Measurements from ENCODE around the gene NFATC3. TPM values are rescaled to one million over a fixed set of nuclear protein-coding genes. Genes with fewer than 3 reads are reported as not detected.

Gene NFATC3
- total RNA-seq, 1 donor from 2014 or later, result 29.2 TPM

GRCh38 chr16:68079626-68080344 lies 5.4 kb upstream of the NFATC3 start:
- Histone ChIP-seq H3K36me3 (ENCODE audit: control insufficient read depth in 3 of 3, insufficient read depth in 3 of 3, low read length in 3 of 3) (peaks cover 0 to 11% (median 8%) of the 10 kb centered on the region in 3 donors), H3K9ac (ENCODE audit: low read depth in 1 of 3, low read length in 3 of 3) (peak overlapping the region; percentile 4 to 33 (median 32)), H3K27me3 (ENCODE audit: control insufficient read depth in 3 of 3, insufficient read depth in 3 of 3, low read length in 3 of 3) (no peaks in the 10 kb centered on the region), H3K27ac (ENCODE audit: low read depth, low read length) (peak overlapping the region; percentile 75), H3K4me1 (ENCODE audit: control insufficient read depth in 3 of 3, insufficient read depth in 3 of 3, low read length in 3 of 3) (peaks cover 52 to 77% (median 73%) of the 10 kb centered on the region in 3 donors), H3K4me3 (ENCODE audit: low read length in 3 of 3) (no peak overlapping the region), H3K9me3 (ENCODE audit: control insufficient read depth in 3 of 3, low read length in 3 of 3) (no peaks in the 10 kb centered on the region)

- H3K9ac ChIP-seq (ENCODE audit: low read depth in 1 of 3, low read length in 3 of 3), result no peak overlapping the region
- H3K4me3 ChIP-seq (ENCODE audit: low read length in 3 of 3), result no peak overlapping the region
- H3K27ac ChIP-seq (ENCODE audit: low read depth, low read length), result peak overlapping the region; percentile 91
- H3K27me3 ChIP-seq (ENCODE audit: control insufficient read depth in 3 of 3, insufficient read depth in 3 of 3, low read length in 3 of 3), result no peaks in the 10 kb centered on the region
- H3K4me1 ChIP-seq (ENCODE audit: control insufficient read depth in 3 of 3, insufficient read depth in 3 of 3, low read length in 3 of 3), result peaks cover 49 to 62% (median 59%) of the 10 kb centered on the region in 3 donors
- peaks cover 0 to 5% (median 2%) of the 10 kb centered on the region in 3 donors for H3K36me3 ChIP-seq (ENCODE audit: control insufficient read depth in 3 of 3, insufficient read depth in 3 of 3, low read length in 3 of 3)
- no peaks in the 10 kb centered on the region for H3K9me3 ChIP-seq (ENCODE audit: control insufficient read depth in 3 of 3, low read length in 3 of 3)
These were observed 3.1 kb upstream of the NFATC3 start for GRCh38 chr16:68081861-68082628.

- H3K9me3 ChIP-seq (ENCODE audit: control insufficient read depth in 3 of 3, low read length in 3 of 3), result no peaks in the 10 kb centered on the region
- peak overlapping the region in 1 of 3 donors; percentile 28 for H3K9ac ChIP-seq (ENCODE audit: low read depth in 1 of 3, low read length in 3 of 3)
- H3K27me3 ChIP-seq (ENCODE audit: control insufficient read depth in 3 of 3, insufficient read depth in 3 of 3, low read length in 3 of 3), result no peaks in the 10 kb centered on the region
- H3K36me3 ChIP-seq (ENCODE audit: control insufficient read depth in 3 of 3, insufficient read depth in 3 of 3, low read length in 3 of 3), result peaks cover 0 to 5% (median 2%) of the 10 kb centered on the region in 3 donors
- H3K4me3 ChIP-seq (ENCODE audit: low read length in 3 of 3), result no peak overlapping the region
- peak overlapping the region; percentile 91 for H3K27ac ChIP-seq (ENCODE audit: low read depth, low read length)
- peaks cover 54 to 63% (median 62%) of the 10 kb centered on the region in 3 donors for H3K4me1 ChIP-seq (ENCODE audit: control insufficient read depth in 3 of 3, insufficient read depth in 3 of 3, low read length in 3 of 3)
These were observed 2.4 kb upstream of the NFATC3 start for GRCh38 chr16:68082629-68083238.

GRCh38 chr16:68083239-68083781 lies 1.9 kb upstream of the NFATC3 start:
- H3K9me3 ChIP-seq (ENCODE audit: control insufficient read depth in 3 of 3, low read length in 3 of 3), result no peaks in the 10 kb centered on the region
- H3K27me3 ChIP-seq (ENCODE audit: control insufficient read depth in 3 of 3, insufficient read depth in 3 of 3, low read length in 3 of 3), result no peaks in the 10 kb centered on the region
- H3K36me3 ChIP-seq (ENCODE audit: control insufficient read depth in 3 of 3, insufficient read depth in 3 of 3, low read length in 3 of 3), result peaks cover 0 to 2% (median 2%) of the 10 kb centered on the region in 3 donors
- H3K9ac ChIP-seq (ENCODE audit: low read depth in 1 of 3, low read length in 3 of 3), result peak overlapping the region in 2 of 3 donors; percentile 28 to 74
- H3K27ac ChIP-seq (ENCODE audit: low read depth, low read length), result peak overlapping the region; percentile 91
- no peak overlapping the region for H3K4me3 ChIP-seq (ENCODE audit: low read length in 3 of 3)
- H3K4me1 ChIP-seq (ENCODE audit: control insufficient read depth in 3 of 3, insufficient read depth in 3 of 3, low read length in 3 of 3), result peaks cover 57 to 67% (median 60%) of the 10 kb centered on the region in 3 donors

GRCh38 chr16:68083861-68084503 lies 1.2 kb upstream of the NFATC3 start:
- H3K36me3 ChIP-seq (ENCODE audit: control insufficient read depth in 3 of 3, insufficient read depth in 3 of 3, low read length in 3 of 3), result no peaks in the 10 kb centered on the region
- peaks cover 57 to 65% (median 60%) of the 10 kb centered on the region in 3 donors for H3K4me1 ChIP-seq (ENCODE audit: control insufficient read depth in 3 of 3, insufficient read depth in 3 of 3, low read length in 3 of 3)
- H3K9me3 ChIP-seq (ENCODE audit: control insufficient read depth in 3 of 3, low read length in 3 of 3), result no peaks in the 10 kb centered on the region
- peak overlapping the region; percentile 73 to 95 (median 84) for H3K4me3 ChIP-seq (ENCODE audit: low read length in 3 of 3)
- H3K27me3 ChIP-seq (ENCODE audit: control insufficient read depth in 3 of 3, insufficient read depth in 3 of 3, low read length in 3 of 3), result no peaks in the 10 kb centered on the region
- H3K9ac ChIP-seq (ENCODE audit: low read depth in 1 of 3, low read length in 3 of 3), result peak overlapping the region; percentile 74 to 97 (median 92)
- peak overlapping the region; percentile 91 for H3K27ac ChIP-seq (ENCODE audit: low read depth, low read length)

GRCh38 chr16:68084504-68085258 lies 489 bp upstream of the NFATC3 start:
- H3K27me3 ChIP-seq (ENCODE audit: control insufficient read depth in 3 of 3, insufficient read depth in 3 of 3, low read length in 3 of 3), result no peaks in the 10 kb centered on the region
- no peaks in the 10 kb centered on the region for H3K9me3 ChIP-seq (ENCODE audit: control insufficient read depth in 3 of 3, low read length in 3 of 3)
- H3K9ac ChIP-seq (ENCODE audit: low read depth in 1 of 3, low read length in 3 of 3), result peak overlapping the region; percentile 74 to 97 (median 92)
- peak overlapping the region; percentile 73 to 95 (median 84) for H3K4me3 ChIP-seq (ENCODE audit: low read length in 3 of 3)
- no peaks in the 10 kb centered on the region for H3K36me3 ChIP-seq (ENCODE audit: control insufficient read depth in 3 of 3, insufficient read depth in 3 of 3, low read length in 3 of 3)
- H3K27ac ChIP-seq (ENCODE audit: low read depth, low read length), result peak overlapping the region; percentile 91
- H3K4me1 ChIP-seq (ENCODE audit: control insufficient read depth in 3 of 3, insufficient read depth in 3 of 3, low read length in 3 of 3), result peaks cover 50 to 62% (median 56%) of the 10 kb centered on the region in 3 donors

- H3K4me3 ChIP-seq (ENCODE audit: low read length in 3 of 3), result peak overlapping the region; percentile 95 to 96 (median 95)
- peak overlapping the region; percentile 87 for H3K27ac ChIP-seq (ENCODE audit: low read depth, low read length)
- no peaks in the 10 kb centered on the region for H3K27me3 ChIP-seq (ENCODE audit: control insufficient read depth in 3 of 3, insufficient read depth in 3 of 3, low read length in 3 of 3)
- H3K9ac ChIP-seq (ENCODE audit: low read depth in 1 of 3, low read length in 3 of 3), result peak overlapping the region; percentile 88 to 98 (median 91)
- no peaks in the 10 kb centered on the region for H3K9me3 ChIP-seq (ENCODE audit: control insufficient read depth in 3 of 3, low read length in 3 of 3)
- peaks cover 47 to 58% (median 48%) of the 10 kb centered on the region in 3 donors for H3K4me1 ChIP-seq (ENCODE audit: control insufficient read depth in 3 of 3, insufficient read depth in 3 of 3, low read length in 3 of 3)
- H3K36me3 ChIP-seq (ENCODE audit: control insufficient read depth in 3 of 3, insufficient read depth in 3 of 3, low read length in 3 of 3), result no peaks in the 10 kb centered on the region
These were observed 1.2 kb downstream of the NFATC3 start for GRCh38 chr16:68086336-68086841.

- peak overlapping the region; percentile 87 for H3K27ac ChIP-seq (ENCODE audit: low read depth, low read length)
- peak overlapping the region; percentile 88 to 98 (median 91) for H3K9ac ChIP-seq (ENCODE audit: low read depth in 1 of 3, low read length in 3 of 3)
These were observed 1.7 kb downstream of the NFATC3 start for GRCh38 chr16:68086860-68087268.

More at GRCh38 chr16:68086860-68087268, 1.7 kb downstream of the NFATC3 start:
- H3K36me3 ChIP-seq (ENCODE audit: control insufficient read depth in 3 of 3, insufficient read depth in 3 of 3, low read length in 3 of 3), result no peaks in the 10 kb centered on the region
- peak overlapping the region; percentile 95 to 96 (median 95) for H3K4me3 ChIP-seq (ENCODE audit: low read length in 3 of 3)
- H3K27me3 ChIP-seq (ENCODE audit: control insufficient read depth in 3 of 3, insufficient read depth in 3 of 3, low read length in 3 of 3), result no peaks in the 10 kb centered on the region
- H3K4me1 ChIP-seq (ENCODE audit: control insufficient read depth in 3 of 3, insufficient read depth in 3 of 3, low read length in 3 of 3), result peaks cover 47 to 55% (median 51%) of the 10 kb centered on the region in 3 donors
- no peaks in the 10 kb centered on the region for H3K9me3 ChIP-seq (ENCODE audit: control insufficient read depth in 3 of 3, low read length in 3 of 3)
